ENCODE results near the gene LINC01488.

Gene LINC01488

DNA sequence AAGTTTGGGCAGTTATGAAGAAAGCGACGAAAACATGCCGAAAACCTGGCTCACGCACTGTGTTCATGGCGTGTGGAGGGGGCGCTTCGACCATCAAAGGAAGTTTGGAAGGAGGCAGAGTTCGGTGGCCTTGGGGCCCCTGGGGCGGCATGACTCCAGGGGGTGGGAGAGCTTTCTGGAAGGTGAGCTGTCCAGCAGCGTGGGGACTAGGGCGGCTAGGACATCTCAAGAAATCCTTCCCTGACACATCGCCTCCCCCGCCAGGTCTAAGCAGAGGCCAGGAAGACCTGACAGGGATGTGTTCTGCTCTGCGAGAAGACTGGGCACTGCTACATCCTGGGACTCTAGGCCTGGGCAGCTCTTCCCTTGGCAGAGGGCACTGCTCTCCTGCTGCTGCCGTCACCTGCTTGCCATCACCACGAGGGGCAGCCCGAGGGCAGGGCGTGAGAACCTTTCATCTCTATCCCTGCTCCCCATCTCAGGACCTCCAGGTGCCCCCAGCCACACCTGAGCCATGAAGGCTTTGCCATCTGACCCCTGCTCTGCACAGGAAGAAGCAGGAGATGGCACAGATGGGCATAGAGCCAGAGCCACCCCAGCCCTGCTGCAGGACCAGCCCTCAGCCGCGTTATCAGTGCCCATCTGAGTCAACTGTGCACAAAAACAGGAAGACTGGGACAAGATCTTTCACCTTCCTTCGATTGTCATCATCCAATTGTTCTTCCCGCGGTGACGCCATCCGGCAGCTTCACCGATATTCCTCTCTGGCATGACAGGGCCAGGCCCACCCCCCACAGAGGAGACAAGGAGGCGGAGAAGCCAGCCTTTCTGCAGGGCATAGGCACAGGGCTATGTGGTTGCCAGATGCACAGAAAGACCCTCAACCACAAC is 12.7 kb downstream of the LINC01488 start:
- DNase-seq = no peak

DNA sequence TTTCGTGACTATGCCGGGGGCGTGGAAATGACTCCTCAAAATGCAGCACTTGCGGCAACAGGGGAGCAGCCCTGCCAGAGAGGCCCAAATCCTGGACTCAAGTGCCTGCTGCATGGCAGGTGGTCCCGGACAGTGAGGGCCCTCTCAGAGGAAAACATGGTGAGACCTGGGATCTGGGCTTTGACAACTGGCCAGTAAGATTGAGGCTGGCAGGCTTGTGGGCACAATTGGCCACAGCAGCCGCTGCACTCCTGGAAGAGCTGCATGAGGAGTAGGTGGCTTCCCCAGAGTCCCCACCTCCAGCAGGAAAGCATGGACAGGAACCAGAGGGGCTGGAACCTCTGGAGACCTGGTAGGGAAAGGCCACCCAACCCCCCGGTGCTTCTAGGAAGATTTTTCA is 13.4 kb downstream of the LINC01488 start:
- DNase-seq = no peak

DNA sequence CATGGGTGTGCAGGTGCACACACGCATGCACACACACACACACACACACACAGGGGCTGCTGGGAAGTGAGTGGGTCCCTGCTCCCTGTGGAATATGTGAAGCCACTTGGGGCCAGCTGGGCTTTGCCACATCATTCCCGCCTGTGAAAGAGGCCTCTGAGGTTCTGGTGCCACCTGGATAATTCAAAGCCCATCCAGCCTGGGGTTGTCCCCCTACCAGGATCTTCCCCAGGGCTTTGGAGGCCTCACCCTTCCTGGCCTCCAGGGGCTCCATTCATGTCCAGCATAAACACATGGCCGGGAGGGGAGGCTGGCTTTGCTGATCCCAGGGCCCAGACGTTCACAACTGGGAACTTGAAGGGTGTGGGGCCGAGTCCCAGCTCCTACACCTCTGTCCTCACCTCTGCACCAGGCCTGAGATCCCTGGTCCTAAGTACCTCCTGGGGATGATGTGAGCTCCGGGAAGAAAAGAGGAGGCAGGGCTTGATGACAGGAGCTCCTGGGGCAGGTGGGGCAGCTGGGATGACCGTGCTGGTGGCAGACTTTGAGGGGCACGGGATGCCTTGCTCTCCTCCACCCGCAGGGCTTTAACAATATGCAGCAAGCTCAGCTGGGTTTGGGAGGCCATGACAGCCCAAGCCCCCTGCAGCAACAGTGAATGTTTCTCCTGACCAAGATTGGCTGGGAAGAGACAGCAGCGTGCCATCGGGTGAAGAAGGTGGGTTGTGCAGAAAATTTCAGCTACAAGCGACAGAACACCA is 14.2 kb downstream of the LINC01488 start:
- no peak for DNase-seq

DNA sequence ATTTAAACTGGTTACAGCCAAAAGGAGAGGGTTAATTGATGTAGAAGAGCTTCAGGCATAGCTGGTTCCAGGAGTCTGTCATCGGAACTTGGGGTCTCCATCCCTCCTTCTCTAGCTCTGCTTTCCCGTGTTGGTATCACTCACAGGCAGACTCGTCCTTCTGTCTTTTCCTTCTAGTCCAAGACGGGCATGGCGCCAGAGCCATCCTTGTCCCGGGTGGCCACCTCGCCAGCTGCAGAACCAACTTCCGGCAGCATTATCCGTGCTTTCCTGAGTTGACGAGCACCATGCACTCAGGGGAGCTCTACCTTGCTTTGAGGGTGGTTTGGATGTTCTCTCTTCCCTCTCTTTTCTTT is 14.7 kb downstream of the LINC01488 start:
- DNase-seq = no peak

DNA sequence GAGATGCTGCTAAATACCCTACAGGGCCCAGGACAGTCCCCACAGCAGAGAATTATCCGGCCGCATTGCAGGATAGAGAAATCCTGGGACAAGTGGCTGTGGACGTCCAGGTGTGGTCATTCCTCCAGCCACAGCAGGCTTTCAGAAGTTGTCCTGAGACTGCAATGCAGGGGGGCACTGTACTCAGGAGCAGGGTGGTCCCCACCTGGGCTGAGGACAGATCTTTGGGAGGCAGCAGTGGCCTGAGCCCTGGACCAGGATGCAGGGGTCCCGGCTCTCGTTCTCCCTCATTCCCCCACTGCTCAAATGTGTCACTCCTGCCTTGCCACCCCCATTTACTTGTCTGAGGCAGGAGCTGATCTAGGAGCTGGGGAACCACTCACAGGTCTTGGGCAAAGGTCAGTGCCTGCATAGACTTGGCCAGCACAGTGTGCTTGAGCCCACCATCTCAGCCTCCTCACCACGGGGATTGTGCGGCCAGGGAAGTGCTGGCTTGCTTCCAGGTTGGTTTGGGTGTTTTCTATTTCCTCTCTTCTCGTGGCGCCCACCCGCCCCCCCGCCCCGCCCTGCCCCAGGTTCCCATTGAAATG is 15.3 kb downstream of the LINC01488 start:
- DNase-seq = no peak

DNA sequence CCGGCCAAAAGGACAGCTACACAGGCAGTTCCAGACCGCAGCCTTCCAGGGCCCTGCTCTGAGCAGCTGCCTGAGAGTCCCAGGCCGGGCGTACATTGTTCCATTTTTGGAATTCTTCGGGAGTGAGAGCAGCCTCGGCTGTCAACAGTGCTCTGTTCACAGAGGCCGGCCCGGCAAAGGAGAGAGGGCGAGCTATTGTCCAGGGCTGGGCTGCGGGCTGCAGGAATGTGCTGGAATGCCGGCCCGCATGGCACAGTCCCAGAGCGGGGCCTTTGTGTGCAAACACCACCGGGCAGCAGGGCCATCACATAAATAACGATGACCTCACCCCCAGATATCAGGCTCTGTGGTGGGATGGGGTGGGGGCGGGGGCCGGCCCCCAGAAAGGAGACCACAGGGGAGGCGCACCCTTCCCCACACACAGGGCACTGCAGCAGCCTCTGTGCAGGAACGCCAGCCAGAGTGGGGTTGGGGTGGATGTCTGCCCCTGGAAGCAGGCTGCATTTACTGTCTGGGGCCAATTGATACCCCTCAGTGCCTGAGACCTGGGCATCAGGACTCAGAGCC is 15.8 kb downstream of the LINC01488 start:
- no peak for DNase-seq

DNA sequence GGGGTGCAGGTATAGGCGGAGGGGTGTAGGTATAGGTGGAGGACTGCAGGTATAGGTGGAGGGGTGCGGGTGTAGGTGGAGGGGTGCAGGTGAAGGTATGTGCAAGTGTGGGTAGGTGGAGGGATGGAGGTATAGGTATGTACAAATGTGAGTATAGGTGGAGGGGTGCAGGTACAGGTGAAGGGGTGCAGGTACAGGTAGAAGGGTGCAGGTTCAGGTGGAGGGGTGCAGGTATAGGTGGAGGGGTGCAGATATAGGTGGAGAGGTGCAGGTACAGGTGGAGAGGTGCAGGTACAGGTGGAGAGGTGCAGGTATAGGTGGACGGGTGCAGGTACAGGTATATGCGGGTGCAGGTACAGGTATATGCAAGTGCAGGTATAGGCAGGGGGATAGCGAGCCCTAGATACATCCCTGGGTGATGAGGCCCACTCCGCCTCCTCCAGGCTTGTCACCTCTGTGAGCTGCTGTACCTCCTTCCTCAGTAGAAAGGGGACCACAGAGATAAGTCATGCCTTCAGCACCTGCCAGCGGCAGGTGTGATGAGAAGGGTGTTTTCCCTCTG is 17.2 kb downstream of the LINC01488 start:
- no peak for DNase-seq

DNA sequence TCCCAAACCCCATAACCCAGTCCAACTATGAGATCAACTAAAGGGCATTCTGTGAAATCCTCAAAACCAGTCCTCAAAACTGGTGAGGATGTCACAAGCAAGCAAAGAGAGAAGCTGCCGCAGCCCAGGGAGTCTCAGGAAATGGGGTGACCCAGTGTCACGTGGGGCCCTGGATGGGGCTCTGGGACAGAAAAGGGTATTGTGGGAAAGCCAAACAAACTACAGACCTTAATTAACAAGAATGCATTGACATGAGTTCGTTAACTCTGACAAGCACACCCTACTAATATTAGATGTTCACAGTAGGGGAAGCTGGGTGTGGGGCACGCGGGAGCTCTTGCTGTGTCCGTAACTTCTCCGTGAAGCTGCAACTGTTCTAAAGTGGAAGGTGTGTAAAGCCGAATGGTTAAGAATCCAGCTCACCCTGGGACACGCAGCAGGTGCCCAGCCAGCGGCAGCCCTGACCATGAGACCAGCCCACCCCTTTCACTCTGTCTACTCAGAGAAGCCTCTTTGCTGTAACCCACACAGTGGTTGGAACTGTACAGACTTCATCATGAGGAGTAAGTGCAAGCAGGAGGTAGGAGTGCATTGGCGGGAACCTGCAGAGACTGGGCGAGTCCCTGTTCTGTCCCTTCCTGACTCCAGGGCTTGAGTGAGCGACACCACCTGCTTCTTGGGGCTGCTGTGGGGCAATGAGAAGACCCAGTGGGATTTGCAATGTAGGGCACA is 17.9 kb downstream of the LINC01488 start:
- peak; percentile 31 to 36 for DNase-seq

DNA sequence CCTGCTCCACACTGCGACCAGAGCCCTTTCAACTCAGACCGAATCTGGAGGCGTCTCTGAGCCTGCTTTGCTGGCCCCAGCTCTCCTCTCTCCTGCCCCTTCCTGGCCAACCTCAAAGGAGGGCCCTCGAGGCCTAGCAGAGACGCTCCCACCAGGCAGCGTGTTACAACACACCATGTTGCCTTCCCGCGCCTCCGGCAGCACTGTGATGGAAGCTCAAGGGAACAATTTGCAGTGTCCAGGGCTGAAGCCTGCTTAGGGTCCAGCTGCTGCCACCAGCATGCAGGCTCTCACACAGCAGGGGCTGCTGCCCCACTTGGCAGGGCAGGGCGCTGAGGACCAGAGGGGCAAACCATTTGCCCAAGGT is 18.4 kb downstream of the LINC01488 start:
- no peak for DNase-seq

DNA sequence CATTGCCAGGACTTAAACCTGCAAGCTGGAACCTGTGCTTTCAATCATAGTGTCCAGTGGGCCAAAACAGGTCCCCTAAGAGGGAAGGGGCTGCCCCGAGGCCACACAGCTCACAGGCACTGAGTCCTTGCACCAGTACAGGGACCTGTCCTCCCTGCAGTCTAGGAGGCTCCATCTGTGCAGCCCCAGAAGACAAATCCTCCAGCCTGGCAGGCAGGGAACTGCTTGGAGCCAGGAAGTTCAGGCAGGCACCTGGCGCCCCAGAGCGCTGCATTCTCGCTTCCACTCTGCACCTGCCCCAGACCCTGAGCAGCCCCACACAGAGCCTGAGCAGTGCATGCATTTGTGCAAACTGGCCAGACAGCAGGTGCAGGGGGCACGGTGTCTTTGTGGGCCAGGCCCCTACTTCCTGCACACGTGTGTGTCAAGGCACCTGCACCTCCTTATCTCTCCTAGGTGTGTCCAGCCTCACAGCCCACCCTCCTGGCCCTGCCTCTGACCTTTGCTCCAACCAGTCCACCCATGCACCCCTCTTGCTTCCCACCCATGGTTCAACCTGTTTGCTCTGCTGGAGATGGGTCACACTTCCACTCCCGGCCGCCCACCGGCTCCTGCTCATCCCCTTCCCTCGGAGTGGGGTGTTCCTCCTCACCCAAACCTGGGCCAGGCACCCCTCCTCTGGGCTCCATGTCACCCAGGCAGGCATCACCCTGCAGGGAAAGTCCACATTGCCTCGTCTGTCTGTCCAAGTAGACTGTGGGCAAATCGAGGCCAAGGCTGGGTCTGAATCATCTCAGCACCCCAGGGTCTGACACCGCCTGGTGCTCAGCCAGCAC is 19.0 kb downstream of the LINC01488 start:
- no peak for DNase-seq

DNA sequence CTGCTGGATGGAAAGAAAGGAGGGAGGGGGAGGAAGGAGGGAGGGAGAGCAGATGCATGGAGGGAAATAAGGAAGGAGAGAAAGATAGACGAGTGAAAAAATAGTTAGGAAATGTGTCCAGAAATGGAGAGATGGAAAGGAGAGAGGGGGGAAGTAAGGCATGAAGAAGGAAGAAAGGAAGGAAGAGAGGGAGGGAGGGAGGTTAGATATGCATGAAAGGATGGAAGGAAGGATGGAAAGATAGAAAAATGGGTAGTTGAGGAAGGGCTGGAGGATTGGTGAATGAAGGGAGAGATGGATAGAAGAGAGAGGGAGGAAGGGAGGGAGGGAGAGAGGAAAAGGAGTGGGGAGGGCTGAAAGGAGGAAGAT is 19.6 kb downstream of the LINC01488 start:
- no peak for DNase-seq

DNA sequence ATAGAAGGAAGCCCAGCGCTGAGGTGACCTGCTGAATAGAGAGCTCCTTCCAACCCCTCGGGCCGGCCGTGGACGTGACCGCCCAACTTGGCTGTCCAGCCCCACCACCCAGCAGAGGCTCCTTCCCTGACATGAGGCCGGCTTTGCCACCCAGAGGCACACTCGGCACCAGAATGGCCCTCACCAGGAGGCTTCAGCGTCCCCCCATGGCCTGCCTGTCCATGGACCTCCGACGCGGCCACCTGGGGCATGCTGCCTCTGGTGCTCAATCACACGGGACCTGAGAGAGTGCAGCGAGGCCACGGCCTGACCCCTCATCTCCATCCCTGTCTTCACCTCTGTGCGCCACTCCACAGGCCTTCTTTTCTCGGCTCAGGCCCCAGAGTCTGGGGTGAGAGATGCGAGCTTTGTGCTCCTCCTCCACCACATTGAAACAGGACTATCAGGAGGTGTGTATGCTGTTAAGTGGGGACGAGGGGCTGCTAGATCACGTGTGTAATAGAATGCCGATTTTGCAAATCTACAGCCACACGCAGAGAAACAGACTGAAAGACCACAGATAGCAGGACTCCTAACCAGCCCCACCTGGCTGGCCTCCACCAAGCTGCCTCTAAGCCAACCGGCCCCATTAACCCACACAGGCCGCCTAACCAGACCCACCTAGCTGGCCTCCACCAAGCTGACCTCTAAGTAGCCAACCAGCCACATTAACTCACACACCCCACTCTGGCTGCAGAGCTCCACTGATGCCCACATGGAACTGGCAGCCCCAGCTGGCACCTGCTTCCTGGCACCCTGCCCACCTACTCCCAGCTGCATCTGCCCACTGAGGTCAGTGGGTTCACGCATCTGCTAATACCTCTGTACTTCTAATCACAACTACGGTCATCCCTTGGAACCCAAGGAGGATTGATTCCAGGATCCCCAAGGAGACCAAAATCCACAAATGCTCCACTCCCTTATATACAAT is 20.7 kb downstream of the LINC01488 start:
- DNase-seq = no peak

DNA sequence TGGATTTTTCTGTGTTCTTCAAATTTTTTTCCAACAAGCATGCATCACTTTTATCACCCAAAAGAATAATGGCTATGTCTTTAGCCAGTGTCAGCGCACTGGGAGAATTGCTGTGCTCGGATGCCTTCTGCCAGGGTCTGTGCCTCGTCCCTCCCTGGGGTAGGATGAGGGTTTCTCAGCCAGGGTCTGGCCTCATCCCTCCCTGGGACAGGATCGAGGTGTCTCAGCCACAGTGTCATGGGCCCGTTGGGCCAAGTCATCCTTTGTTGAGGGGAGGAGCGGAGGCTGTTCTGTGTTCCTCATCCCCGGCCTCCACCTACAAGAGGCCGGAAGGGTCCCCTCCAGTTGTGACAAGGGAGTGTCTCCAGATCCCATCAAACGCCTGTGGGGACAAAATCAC is 22.7 kb downstream of the LINC01488 start:
- DNase-seq = no peak

DNA sequence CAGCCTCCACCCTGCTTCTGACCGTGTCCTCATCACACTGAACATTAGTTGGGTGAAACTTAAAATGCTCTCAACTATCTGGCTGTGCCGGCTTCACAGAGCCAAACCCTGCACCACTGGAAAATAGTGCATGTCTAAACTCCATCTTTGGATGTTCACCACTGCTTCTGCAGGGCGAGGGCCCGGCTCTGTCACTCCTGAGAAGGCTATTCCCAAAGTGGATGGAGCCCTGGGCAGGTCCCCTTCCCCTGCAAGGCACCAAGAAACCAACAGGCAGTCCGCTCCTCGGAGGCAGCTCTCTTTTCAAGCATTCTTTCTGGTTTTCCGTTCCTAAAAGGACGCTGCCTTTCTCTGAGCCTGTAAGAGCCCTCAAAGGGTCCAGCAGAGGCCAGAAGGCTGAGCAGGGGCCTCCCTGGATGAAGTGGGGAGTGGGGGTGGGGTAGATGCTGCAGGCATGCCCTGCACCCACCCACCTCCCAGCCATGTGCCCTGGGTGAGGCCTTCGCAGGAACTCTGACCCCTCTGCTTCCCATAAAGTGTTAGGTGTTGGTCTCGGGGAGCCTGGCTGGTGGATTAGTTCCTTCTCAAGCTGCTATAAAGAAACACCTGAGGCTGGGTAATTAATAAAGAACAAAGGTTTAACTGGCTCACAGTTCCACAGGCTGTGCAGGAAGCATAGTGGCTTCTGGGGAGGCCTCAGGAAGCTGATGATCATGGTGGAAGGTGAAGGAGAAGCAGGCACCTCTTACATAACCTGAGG is 23.3 kb downstream of the LINC01488 start:
- no peak for DNase-seq

DNA sequence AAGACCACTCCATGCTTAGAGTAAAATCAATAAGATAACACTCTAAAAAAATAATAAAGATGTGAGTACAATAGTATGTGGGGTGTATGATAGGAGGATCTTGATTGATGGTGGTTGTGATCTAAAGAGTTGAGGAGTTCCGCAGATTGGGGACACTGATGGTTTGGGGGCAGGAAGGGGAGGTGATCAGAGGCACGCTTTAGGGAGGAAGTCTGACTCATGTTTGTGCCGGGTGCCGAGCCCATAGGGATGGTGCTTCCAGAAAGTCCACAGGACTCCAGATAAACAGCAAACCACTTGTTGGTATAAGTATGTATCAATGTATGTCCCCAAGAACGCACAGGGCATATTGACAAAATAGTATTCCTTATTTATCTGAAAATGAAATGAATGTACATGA is 27.5 kb downstream of the LINC01488 start:
- no peak for DNase-seq

DNA sequence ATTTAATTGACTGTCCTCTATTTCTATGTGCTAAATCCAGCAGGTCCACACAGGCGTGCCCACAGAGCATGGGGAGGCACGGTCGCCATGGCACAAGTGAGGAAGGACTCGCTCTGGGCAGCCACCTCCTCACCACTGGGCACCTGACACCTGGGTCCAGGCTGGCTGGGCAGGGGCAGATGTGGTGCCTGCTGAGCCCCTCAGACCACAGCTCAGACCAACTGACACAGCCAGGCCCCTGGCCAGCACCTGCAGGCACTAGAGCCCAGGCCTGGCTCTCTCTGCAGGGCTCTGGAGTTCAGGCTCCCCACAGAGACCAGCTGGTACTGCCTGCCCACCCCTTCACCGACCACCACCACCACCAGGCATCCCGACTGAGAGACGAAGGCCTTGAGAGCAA is 27.9 kb downstream of the LINC01488 start:
- DNase-seq = no peak

DNA sequence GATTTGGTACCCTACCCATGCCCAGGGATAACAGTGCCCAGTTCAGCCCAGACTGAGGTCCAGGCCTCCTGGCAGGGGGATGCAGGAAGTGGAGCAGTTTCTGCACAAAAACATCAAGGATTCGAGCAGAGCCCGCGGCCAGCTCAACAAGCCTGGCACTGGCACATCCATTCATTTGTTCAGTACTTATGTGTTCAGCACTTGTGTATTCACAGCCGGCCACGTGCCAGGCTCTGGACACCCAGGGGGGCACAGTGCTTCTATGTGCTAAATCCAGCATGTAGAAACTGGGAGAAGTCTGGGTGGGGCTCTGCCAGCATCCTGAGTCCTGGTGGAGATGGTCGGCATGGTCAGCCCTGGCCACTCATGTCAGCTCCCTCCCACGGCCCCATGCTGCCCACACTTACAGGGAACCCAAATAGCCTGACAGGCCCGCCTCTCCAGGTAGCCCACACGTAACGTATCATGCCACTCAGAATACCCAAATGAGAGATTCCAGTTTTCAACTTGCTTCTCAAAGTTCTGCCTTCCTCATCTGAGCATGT is 28.5 kb downstream of the LINC01488 start:
- DNase-seq = no peak

DNA sequence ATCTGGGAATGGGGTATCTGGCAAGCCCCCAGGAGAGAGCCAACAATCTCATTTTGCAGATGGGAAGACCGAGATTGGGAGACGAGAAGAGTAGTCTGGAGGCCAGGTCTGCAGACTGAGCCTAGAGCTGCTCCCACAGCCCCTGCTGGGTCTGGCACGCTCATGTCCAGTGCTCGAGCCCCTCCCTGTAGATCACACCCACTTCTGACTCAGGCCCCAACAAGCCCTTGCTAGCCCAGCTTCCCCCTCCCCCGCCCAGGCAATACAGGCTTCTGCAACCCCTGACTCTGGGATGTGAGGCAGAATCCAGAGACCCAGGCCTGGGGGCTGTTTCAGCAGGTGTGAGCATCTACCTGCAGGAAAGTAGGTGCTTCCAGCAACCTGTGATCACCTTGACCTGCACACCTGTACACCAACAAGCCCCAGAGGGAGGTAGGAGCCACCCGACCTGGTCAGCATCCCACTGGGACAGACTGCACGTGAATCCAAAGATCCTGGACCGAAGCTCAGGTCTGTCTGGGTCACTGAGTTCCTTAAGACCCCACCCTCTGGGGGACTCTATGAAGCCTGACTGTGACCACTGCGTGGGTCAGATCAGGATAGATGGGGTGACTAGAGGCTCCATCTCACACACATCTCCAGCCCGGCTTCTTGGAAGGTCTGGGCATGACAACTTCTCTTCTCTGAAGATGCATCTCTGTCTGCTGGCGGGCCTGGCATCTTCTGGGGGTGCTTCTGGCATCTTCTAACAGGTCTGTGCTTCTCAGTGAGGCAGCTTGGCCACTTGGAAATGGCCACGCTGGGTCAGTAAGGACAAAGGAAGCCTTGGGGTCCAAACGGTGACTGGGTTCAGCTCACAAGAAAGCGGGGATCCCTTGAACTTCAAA is 29.3 kb downstream of the LINC01488 start:
- no peak for DNase-seq
